K562 (cell line): ENCODE results near the gene ZC3H18. TPM values are rescaled to one million over a fixed set of nuclear protein-coding genes. Genes with fewer than 3 reads are reported as not detected.
A peak's percentile ranks its signal among the peaks of the same experiment; 100 is the strongest.

ENCODE experiments used
- ARID3B ChIP-seq: fragments of 250-450 bp; sonication (Bioruptor Pico); IDR thresholded peaks from 2 replicates; pipeline ENCODE4 v1.4.0; 2020; ENCODE audit warnings: borderline replicate concordance
- ARNT ChIP-seq, 2 experiments: fragments of 450-650 bp; IDR thresholded peaks; 2 replicates each; pipeline ENCODE4 v1.6.1; 2016; ENCODE audit warnings: mild to moderate bottlenecking in 1 of 2
- CHD2 ChIP-seq: IDR thresholded peaks from 2 replicates; pipeline ENCODE4 v1.6.1; 2011; ENCODE audit warnings: low read depth, low read length
- DNMT1 ChIP-seq: fragments of 450-650 bp; IDR thresholded peaks from 2 replicates; pipeline ENCODE4 v1.6.1; 2016; ENCODE audit warnings: antibody characterized with exemption, mild to moderate bottlenecking
- ETV6 ChIP-seq, 3 experiments: fragments of 150-350 bp in 1 of 3; sonication (generic) in 1 of 3; formaldehyde crosslinking in 1 of 3; IDR thresholded peaks; 2 replicates each; pipeline versions ENCODE4 v1.6.1 to v1.8.0; 2014 to 2022; ENCODE audit warnings: borderline replicate concordance in 2 of 3, low read depth in 2 of 3, antibody characterized with exemption in 1 of 3, low read length in 1 of 3, mild to moderate bottlenecking in 1 of 3, missing genetic modification reagents in 1 of 3
- FOXK2 ChIP-seq, 2 experiments: fragments of 450-650 bp; IDR thresholded peaks in 1 of 2; conservative IDR thresholded peaks in 1 of 2; 2 replicates each; pipeline ENCODE4 v1.6.1; 2016; ENCODE audit warnings: low read depth in 2 of 2, mild to moderate bottlenecking in 1 of 2
- GTF2A2 ChIP-seq: IDR thresholded peaks from 2 replicates; pipeline ENCODE4 v1.6.1; 2016; ENCODE audit warnings: mild to moderate bottlenecking, missing genetic modification characterization, missing compliant biosample characterization
- HEY1 ChIP-seq: fragments of 250-450 bp; sonication (Bioruptor Pico); IDR thresholded peaks from 2 replicates; pipeline ENCODE4 v1.5.0; 2020; ENCODE audit warnings: mild to moderate bottlenecking, moderate library complexity, borderline replicate concordance
- KLF10 ChIP-seq: fragments of 250-450 bp; sonication (Bioruptor Pico); IDR thresholded peaks from 2 replicates; pipeline ENCODE4 v1.6.1; 2021; ENCODE audit warnings: matching md5 sums
- KLF6 ChIP-seq: fragments of 250-450 bp; sonication (Bioruptor Pico); IDR thresholded peaks from 2 replicates; pipeline ENCODE4 v1.4.0; 2020; ENCODE audit warnings: mild to moderate bottlenecking, moderate library complexity, borderline replicate concordance
- MCM5 ChIP-seq: fragments of 450-650 bp; IDR thresholded peaks from 2 replicates; pipeline ENCODE4 v1.6.1; 2016; ENCODE audit warnings: low read depth
- MEIS2 ChIP-seq: fragments of 450-650 bp; IDR thresholded peaks from 2 replicates; pipeline ENCODE4 v1.6.1; 2014; ENCODE audit warnings: mild to moderate bottlenecking; ENCODE audit not compliant: partially characterized antibody
- NFATC3 ChIP-seq: fragments of 450-650 bp; IDR thresholded peaks from 2 replicates; pipeline ENCODE4 v1.6.1; 2017; ENCODE audit warnings: mild to moderate bottlenecking
- PCBP1 ChIP-seq: fragments of 200-400 bp; formaldehyde crosslinking; IDR thresholded peaks from 2 replicates; pipeline ENCODE4 v1.6.1; 2018; ENCODE audit warnings: mild to moderate bottlenecking, low read depth, low read length; ENCODE audit not compliant: poor library complexity, severe bottlenecking
- POLR2AphosphoS2 ChIP-seq: IDR thresholded peaks from 2 replicates; pipeline ENCODE4 v1.6.1; 2012; ENCODE audit warnings: low read length, improper control_type of control experiment
- POLR2G ChIP-seq: fragments of 200-400 bp; formaldehyde crosslinking; IDR thresholded peaks from 2 replicates; pipeline ENCODE4 v1.6.1; 2017; ENCODE audit warnings: low read depth, mild to moderate bottlenecking, antibody characterized with exemption, low read length, moderate library complexity
- RAD21 ChIP-seq, 2 experiments: fragments of 250-450 bp in 1 of 2; fragments of 450-650 bp in 1 of 2; sonication (Bioruptor Pico) in 1 of 2; formaldehyde crosslinking in 1 of 2; IDR thresholded peaks in 1 of 2; conservative IDR thresholded peaks in 1 of 2; 2 replicates each; pipeline versions ENCODE4 v1.4.0 to v1.8.0; 2020 to 2022; ENCODE audit warnings: mild to moderate bottlenecking in 2 of 2, moderate library complexity in 1 of 2
- SMARCB1 ChIP-seq: IDR thresholded peaks from 2 replicates; pipeline ENCODE4 v1.6.1; 2011; ENCODE audit warnings: improper control_type of control experiment, low read depth; ENCODE audit not compliant: insufficient read length
- SMARCE1 ChIP-seq: fragments of 450-650 bp; IDR thresholded peaks from 2 replicates; pipeline ENCODE4 v1.7.1; 2016; ENCODE audit warnings: mild to moderate bottlenecking
- TCF3 ChIP-seq: sonication (generic); formaldehyde crosslinking; IDR thresholded peaks from 2 replicates; pipeline ENCODE4 v1.4.0; 2020; ENCODE audit warnings: mild to moderate bottlenecking, missing genetic modification reagents
- USF2 ChIP-seq: sonication (generic); formaldehyde crosslinking; IDR thresholded peaks from 2 replicates; pipeline ENCODE4 v1.5.0; 2020; ENCODE audit warnings: missing genetic modification reagents
- ZBTB17 ChIP-seq: fragments of 450-650 bp; formaldehyde crosslinking; IDR thresholded peaks from 2 replicates; pipeline ENCODE4 v1.4.0; 2020; ENCODE audit warnings: mild to moderate bottlenecking
- ZFP30 ChIP-seq: fragments of 250-450 bp; sonication (Bioruptor Pico); IDR thresholded peaks from 2 replicates; pipeline ENCODE4 v1.8.0; 2022; ENCODE audit warnings: moderate library complexity, mild to moderate bottlenecking, inconsistent platforms, borderline replicate concordance
- ZNF133 ChIP-seq: fragments of 250-450 bp; sonication (Bioruptor Pico); IDR thresholded peaks from 2 replicates; pipeline ENCODE4 v1.4.0; 2020; ENCODE audit warnings: mild to moderate bottlenecking
- ZNF224 ChIP-seq: sonication (generic); formaldehyde crosslinking; IDR thresholded peaks from 2 replicates; pipeline ENCODE4 v1.8.0; 2022; ENCODE audit warnings: mild to moderate bottlenecking, missing genetic modification reagents
- ZNF3 ChIP-seq: fragments of 250-450 bp; sonication (Bioruptor Pico); IDR thresholded peaks from 2 replicates; pipeline ENCODE4 v1.5.0; 2021; ENCODE audit warnings: mild to moderate bottlenecking, moderate library complexity
- ZNF778 ChIP-seq: fragments of 450-650 bp; formaldehyde crosslinking; IDR thresholded peaks from 2 replicates; pipeline ENCODE4 v1.4.0; 2020; ENCODE audit warnings: mild to moderate bottlenecking, moderate library complexity
- polyA plus RNA-seq, 8 experiments: library from polyadenylated mRNA; depleted of rRNA in 4 of 8; stranded (reverse) in 5 of 8; unstranded in 3 of 8; fragments of >200 nt; fragmentation: Nextera tagmentation in 2 of 8; fragmentation: Illumina TruSeq in 1 of 8; extraction: Ambion mirVana in 2 of 8; extraction: Trizol in 1 of 8; gene quantifications; 2 replicates each; pipeline versions ENCODE4 v1.2.1 to v1.2.3, GENCODE V29; 2011 to 2014; ENCODE audit warnings: inconsistent platforms in 1 of 8, missing spikeins in 1 of 8
- total RNA-seq, 7 experiments: library from RNA; depleted of rRNA in 6 of 7; stranded (reverse); fragments of >200 nt in 6 of 7; fragmentation: Illumina TruSeq in 2 of 7; extraction: Trizol in 2 of 7; gene quantifications; 2 replicates each; pipeline versions ENCODE4 v1.2.1 to v1.2.3, GENCODE V29; 2011 to 2021; ENCODE audit warnings: low replicate concordance in 1 of 7

Gene ZC3H18
- total and polyA plus RNA-seq, 9 of the 15 experiments (the other 6 are each of a cell fraction or from before 2014, with no cell fraction given): 1.7 to 88.7 (median 26.9) TPM

- no peak for TF ChIP-seq ARID3B (CRISPR knock-in tag)
- no peak for TF ChIP-seq ZBTB17
- TF ChIP-seq ZNF778: no peak
- TF ChIP-seq FOXK2 (conservative IDR thresholded peaks at IDR 0.05 in 1 of 2, IDR thresholded peaks at IDR 0.05 in 1 of 2; ENCODE audit: low read depth in 2 of 2): no peak
- TF ChIP-seq MCM5: no peak
- TF ChIP-seq NFATC3: no peak
- peak; percentile 87 for TF ChIP-seq USF2 (CRISPR knock-in tag)
- peak; percentile 47; the same call in 1 of the 2 replicates for TF ChIP-seq TCF3
- TF ChIP-seq POLR2AphosphoS2: no peak
- TF ChIP-seq ZFP30: no peak
- no peak for TF ChIP-seq ZNF3 (CRISPR knock-in tag)
- TF ChIP-seq PCBP1: no peak
- TF ChIP-seq SMARCE1: no peak
- TF ChIP-seq ARNT (IDR thresholded peaks at IDR 0.05): no peak
- TF ChIP-seq DNMT1: no peak
- TF ChIP-seq KLF6 (CRISPR knock-in tag): peak; percentile 45; the same call in 1 of the 2 replicates
- no peak for TF ChIP-seq KLF10
- no peak for TF ChIP-seq GTF2A2 (tag)
- no peak for TF ChIP-seq RAD21 (CRISPR knock-in tag; conservative IDR thresholded peaks at IDR 0.05 in 1 of 2, IDR thresholded peaks at IDR 0.05 in 1 of 2)
- TF ChIP-seq CHD2: no peak
- TF ChIP-seq ZNF133 (CRISPR knock-in tag): no peak
- TF ChIP-seq MEIS2: no peak
- peak; percentile 99 for TF ChIP-seq ZNF224 (CRISPR knock-in tag)
- no peak for TF ChIP-seq POLR2G
- TF ChIP-seq HEY1 (CRISPR knock-in tag): no peak
- no peak for TF ChIP-seq SMARCB1
- TF ChIP-seq ETV6 (IDR thresholded peaks at IDR 0.05; ENCODE audit: borderline replicate concordance in 1 of 2, low read depth in 2 of 2, low read length in 1 of 2): no peak
- TF ChIP-seq ETV6 (CRISPR knock-in tag; IDR thresholded peaks at IDR 0.05; ENCODE audit: borderline replicate concordance): peak; percentile 96
These were observed 9.3 kb upstream of the ZC3H18 start (continued) for GRCh38 chr16:88560714-88561484.
